Endodermal cell (in vitro differentiated cells): ENCODE measurements around the gene KLHDC7B. TPM values are rescaled to one million over a fixed set of nuclear protein-coding genes. Genes with fewer than 3 reads are reported as not detected.
A peak's percentile ranks its signal among the peaks of the same experiment; 100 is the strongest.

Experiments used
- DNase-seq: peaks from one replicate; pipeline ENCODE4 v3.0.0-alpha.2; 2017
- H3K27ac ChIP-seq: 2 replicates; pipeline ENCODE4 v1.5.1; 2013; ENCODE audit warnings: mild to moderate bottlenecking, low read depth, low read length, moderate library complexity
- H3K27me3 ChIP-seq: 2 replicates; pipeline ENCODE4 v1.6.1; 2013; ENCODE audit warnings: mild to moderate bottlenecking, low read length, moderate library complexity; ENCODE audit not compliant: insufficient read depth, control insufficient read depth, poor library complexity, severe bottlenecking
- H3K36me3 ChIP-seq: 2 replicates; pipeline ENCODE4 v1.7.0; 2013; ENCODE audit warnings: mild to moderate bottlenecking, low read length, moderate library complexity; ENCODE audit not compliant: control insufficient read depth, insufficient read depth
- H3K4me1 ChIP-seq: one replicate; pipeline ENCODE4 v1.7.0; 2013; ENCODE audit warnings: low read length; ENCODE audit not compliant: control insufficient read depth, insufficient read depth
- H3K4me3 ChIP-seq: 2 replicates; pipeline ENCODE4 v1.5.1; 2013; ENCODE audit warnings: mild to moderate bottlenecking, low read length, moderate library complexity
- H3K9ac ChIP-seq: 2 replicates; pipeline ENCODE4 v1.6.1; 2013; ENCODE audit warnings: mild to moderate bottlenecking, low read length, moderate library complexity; ENCODE audit not compliant: poor library complexity, severe bottlenecking; ENCODE audit errors: extremely low read depth
- H3K9me3 ChIP-seq: 2 replicates; pipeline ENCODE4 v1.6.1; 2013; ENCODE audit warnings: mild to moderate bottlenecking, low read length, moderate library complexity; ENCODE audit not compliant: control insufficient read depth
- H3K27ac Mint-ChIP-seq: 2 replicates; pipeline ENCODE4 v1.8.0; 2020; ENCODE audit warnings: mixed read lengths
- H3K27me3 Mint-ChIP-seq: 2 replicates; pipeline ENCODE4 v1.8.0; 2021; ENCODE audit warnings: mild to moderate bottlenecking, mixed read lengths; ENCODE audit not compliant: insufficient read depth
- H3K36me3 Mint-ChIP-seq: 2 replicates; pipeline ENCODE4 v1.8.0; 2020; ENCODE audit warnings: low read depth, mixed read lengths
- H3K4me1 Mint-ChIP-seq: 2 replicates; pipeline ENCODE4 v1.8.0; 2020; ENCODE audit warnings: mixed read lengths
- H3K4me3 Mint-ChIP-seq: 2 replicates; pipeline ENCODE4 v1.8.0; 2020; ENCODE audit warnings: mild to moderate bottlenecking, moderate library complexity, mixed read lengths
- H3K9me3 Mint-ChIP-seq: 2 replicates; pipeline ENCODE4 v1.8.0; 2020; ENCODE audit warnings: mild to moderate bottlenecking, mixed read lengths
- CTCF ChIP-seq: fragments of 200-600 bp; sonication (generic); conservative IDR thresholded peaks from 2 replicates; pipeline ENCODE4 v1.5.0; 2021; ENCODE audit warnings: antibody characterized with exemption, mild to moderate bottlenecking
- WGBS, 2 experiments: methylation state at CpG; one replicate each; pipeline versions ENCODE4 v1.1.5 to v1.1.7; 2013; ENCODE audit warnings: missing lambda C conversion rate in 2 of 2, mixed read lengths in 1 of 2; ENCODE audit not compliant: insufficient coverage in 1 of 2, insufficient read length in 1 of 2; 5-methylcytosine and 5-hydroxymethylcytosine counted together
- total RNA-seq, 2 donors: library from RNA; stranded (reverse); fragmentation: NEBNext Ultra II Directional in 1 of 2; extraction: Animal tissue kit (Norgen Biotek cat#: 25700) in 1 of 2; gene quantifications; 2 replicates in 1 of 2; 3 replicates in 1 of 2; pipeline ENCODE4 v1.2.1, GENCODE V29; 2021

Gene KLHDC7B
- total RNA-seq, 2 donors from 2014 or later = not detected

GRCh38 chr22:50579752-50580151, 34.1 kb downstream of the KLHDC7B start:
- Mint-ChIP-seq H3K36me3 (peaks cover 26% of the 10 kb centered on the region), H3K4me1 (peaks cover 10% of the 10 kb centered on the region), H3K4me3 (no peak overlapping the region), H3K27me3 (no peaks in the 10 kb centered on the region), H3K9me3 (no peaks in the 10 kb centered on the region), H3K27ac (peak overlapping the region; percentile 7)
- no peak for DNase-seq
- H3K36me3 ChIP-seq = peaks cover 34% of the 10 kb centered on the region
- no peaks in the 10 kb centered on the region for H3K27me3 ChIP-seq
- no peak for TF ChIP-seq CTCF
- no peak overlapping the region for H3K4me3 ChIP-seq
- no peak overlapping the region for H3K9ac ChIP-seq
- H3K4me1 ChIP-seq = peaks cover 6% of the 10 kb centered on the region
- WGBS, 2 experiments = 86 to 100% methylated on average over 2 to 4 of the region's 4 CpGs
- no peaks in the 10 kb centered on the region for H3K9me3 ChIP-seq
- no peak overlapping the region for H3K27ac ChIP-seq

GRCh38 chr22:50581031-50581949, 35.6 kb downstream of the KLHDC7B start:
- Mint-ChIP-seq H3K4me1 (peaks cover 12% of the 10 kb centered on the region), H3K4me3 (peak overlapping the region; percentile 72), H3K36me3 (peaks cover 15% of the 10 kb centered on the region), H3K9me3 (no peaks in the 10 kb centered on the region), H3K27me3 (peaks cover 9% of the 10 kb centered on the region), H3K27ac (peak overlapping the region; percentile 58)
- Histone ChIP-seq H3K4me1 (peaks cover 6% of the 10 kb centered on the region), H3K9me3 (no peaks in the 10 kb centered on the region), H3K4me3 (peak overlapping the region; percentile 93), H3K27ac (no peak overlapping the region), H3K36me3 (peaks cover 25% of the 10 kb centered on the region), H3K27me3 (no peaks in the 10 kb centered on the region), H3K9ac (peak overlapping the region; percentile 75)
- DNase-seq = no peak
- 95 to 98% methylated on average over 20 to 22 of the region's 22 CpGs for WGBS, 2 experiments
- no peak for TF ChIP-seq CTCF

- Mint-ChIP-seq H3K4me3 (peak overlapping the region; percentile 72), H3K27me3 (peaks cover 14% of the 10 kb centered on the region), H3K36me3 (peaks cover 14% of the 10 kb centered on the region), H3K4me1 (peaks cover 12% of the 10 kb centered on the region), H3K9me3 (no peaks in the 10 kb centered on the region), H3K27ac (peak overlapping the region; percentile 86)
- peak overlapping the region; percentile 91 for H3K27ac ChIP-seq
- DNase-seq = no peak
- peaks cover 17% of the 10 kb centered on the region for H3K36me3 ChIP-seq
- WGBS, 2 experiments = 8 to 12% methylated on average over 27 to 39 of the region's 39 CpGs
- TF ChIP-seq CTCF = no peak
- H3K9ac ChIP-seq = peak overlapping the region; percentile 75
- no peaks in the 10 kb centered on the region for H3K9me3 ChIP-seq
- H3K4me1 ChIP-seq = peaks cover 6% of the 10 kb centered on the region
- H3K4me3 ChIP-seq = peak overlapping the region; percentile 93
- no peaks in the 10 kb centered on the region for H3K27me3 ChIP-seq
Measured at GRCh38 chr22:50581950-50582492, 36.3 kb downstream of the KLHDC7B start.
